K562 (cell line): ENCODE measurements around the gene ZCCHC8. TPM values are rescaled to one million over a fixed set of nuclear protein-coding genes. Genes with fewer than 3 reads are reported as not detected.

ENCODE experiments used
- ATAC-seq: fragments of 200-7000 bp; cut with Tn5 transposase; 3 replicates; pipeline ENCODE4 v1.9.1; 2020; ENCODE audit warnings: moderate library complexity
- BruUV-seq: library from RNA; stranded (reverse); fragments of 400-500 nt; replicated peaks from 2 replicates; lab custom pipeline; 2021; lab: Mats Ljungman, UMichigan
- CTCF ChIA-PET: fragments of 300-600 bp; formaldehyde crosslinking; extraction: SDS; loops from one replicate; lab custom pipeline; 2021; ENCODE audit warnings: low intra/inter-chr PET ratio; lab: Yijun Ruan, JAX
- POLR2A ChIA-PET: fragments of 300-600, 350-650 bp; sonication (Branson Sonifier 250); formaldehyde crosslinking; extraction: SDS; loops from one replicate; lab custom pipeline; 2021; ENCODE audit warnings: antibody characterized with exemption, inconsistent platforms; lab: Yijun Ruan, JAX
- DNase-seq, 4 experiments: peaks; one replicate each; pipeline versions ENCODE4 v3.0.0 to v3.0.0-alpha.2; 2011 to 2018; ENCODE audit warnings: low spot score in 3 of 4, mixed read lengths in 3 of 4; ENCODE audit errors: extremely low read depth in 1 of 4
- FAIRE-seq: peaks from 2 replicates; lab custom pipeline; 2011; peaks lifted over from hg19 to GRCh38; lab: Jason Lieb, UNC
- H2AFZ ChIP-seq: 2 replicates; pipeline ENCODE4 v1.6.0; 2011; ENCODE audit warnings: low read depth, low read length, control low read depth, inconsistent platforms
- H3K27ac ChIP-seq: fragments of 200-600 bp; 3 replicates; pipeline ENCODE4 v1.8.0; 2011; ENCODE audit warnings: low read depth, mild to moderate bottlenecking, control low read depth, inconsistent platforms, low read length, moderate library complexity, mixed read lengths; ENCODE audit errors: extremely low read depth
- H3K27me3 ChIP-seq, 2 experiments: fragments of 300-600 bp in 1 of 2; 2 replicates in 1 of 2; 3 replicates in 1 of 2; pipeline versions ENCODE4 v1.6.0 to v1.8.0; 2011; ENCODE audit warnings: inconsistent platforms in 2 of 2, low read length in 2 of 2, mild to moderate bottlenecking in 1 of 2, mixed read lengths in 1 of 2, moderate library complexity in 1 of 2; ENCODE audit not compliant: control insufficient read depth in 2 of 2, insufficient read depth in 2 of 2
- H3K36me3 ChIP-seq: fragments of 300-600 bp; 3 replicates; pipeline ENCODE4 v1.8.0; 2011; ENCODE audit warnings: mild to moderate bottlenecking, low read length, inconsistent platforms; ENCODE audit not compliant: control insufficient read depth, insufficient read depth
- H3K4me1 ChIP-seq, 2 experiments: fragments of 200-600 bp in 1 of 2; replicated peaks in 1 of 2; 2 replicates in 1 of 2; 3 replicates in 1 of 2; pipeline versions ENCODE4 v1.5.1 to v1.8.0; 2011; ENCODE audit warnings: inconsistent platforms in 2 of 2, low read length in 2 of 2, mild to moderate bottlenecking in 1 of 2, mixed read lengths in 1 of 2, moderate library complexity in 1 of 2; ENCODE audit not compliant: control insufficient read depth in 2 of 2, insufficient read depth in 2 of 2
- H3K4me2 ChIP-seq: 2 replicates; pipeline ENCODE4 v1.6.1; 2011; ENCODE audit warnings: low read length, control low read depth, inconsistent platforms, mixed read lengths; ENCODE audit not compliant: insufficient read depth
- H3K4me3 ChIP-seq: fragments of 200-600 bp; sonication (generic), shearing (Covaris generic); 2 replicates; pipeline ENCODE4 v1.5.1; 2016; ENCODE audit warnings: control low read depth, inconsistent platforms
- H3K79me2 ChIP-seq: fragments of 200-600 bp; 3 replicates; pipeline ENCODE4 v1.8.0; 2011; ENCODE audit warnings: low read length, inconsistent platforms; ENCODE audit not compliant: control insufficient read depth, insufficient read depth
- H3K9ac ChIP-seq, 2 experiments: 2 replicates each; pipeline versions ENCODE4 v1.6.0 to v1.6.1; 2011; ENCODE audit warnings: low read depth in 2 of 2, low read length in 2 of 2, control low read depth in 1 of 2, inconsistent platforms in 1 of 2, mild to moderate bottlenecking in 1 of 2, mixed read lengths in 1 of 2; ENCODE audit not compliant: insufficient read depth in 1 of 2
- H3K9me1 ChIP-seq: one replicate; pipeline ENCODE4 v1.6.0; 2011; ENCODE audit warnings: inconsistent platforms, mild to moderate bottlenecking, low read length, moderate library complexity; ENCODE audit not compliant: control insufficient read depth, insufficient read depth
- H3K9me3 ChIP-seq: replicated peaks from 2 replicates; pipeline ENCODE4 v1.5.1; 2011; ENCODE audit warnings: low read depth, low read length, inconsistent platforms; ENCODE audit not compliant: control insufficient read depth, insufficient read depth
- H4K20me1 ChIP-seq: replicated peaks from 2 replicates; pipeline ENCODE4 v1.6.1; 2011; ENCODE audit warnings: low read length, inconsistent platforms, mixed read lengths; ENCODE audit not compliant: control insufficient read depth, insufficient read depth
- RBM25 ChIP-seq: fragments of 200-400 bp; formaldehyde crosslinking; IDR thresholded peaks from 2 replicates; pipeline ENCODE4 v1.6.1; 2018; ENCODE audit warnings: low read length, low read depth, moderate library complexity; ENCODE audit not compliant: severe bottlenecking
- WGBS: fragments of 100-300 bp; shearing (Covaris generic); methylation state at CpG from one replicate; pipeline ENCODE4 v1.1.6; 2016; ENCODE audit warnings: low coverage, mixed read lengths; ENCODE audit not compliant: insufficient coverage; ENCODE audit errors: missing lambda C conversion rate; 5-methylcytosine and 5-hydroxymethylcytosine counted together
- in situ Hi-C: fragments of 300-500 bp; cut with MboI; formaldehyde crosslinking; loops from 4 replicates; pipeline ENCODE4 v1.15.0; 2018; ENCODE audit warnings: inconsistent platforms, mixed read lengths
- intact Hi-C: fragments of 100-400 bp; cut with micrococcal nuclease; formaldehyde crosslinking; loops from 2 replicates; pipeline ENCODE4 v1.14.2; 2022
- polyA plus RNA-seq, 8 experiments: library from polyadenylated mRNA; depleted of rRNA in 4 of 8; stranded (reverse) in 5 of 8; unstranded in 3 of 8; fragments of >200 nt; fragmentation: Nextera tagmentation in 2 of 8; fragmentation: Illumina TruSeq in 1 of 8; extraction: Ambion mirVana in 2 of 8; extraction: Trizol in 1 of 8; gene quantifications; 2 replicates each; pipeline versions ENCODE4 v1.2.1 to v1.2.3, GENCODE V29; 2011 to 2014; ENCODE audit warnings: inconsistent platforms in 1 of 8, missing spikeins in 1 of 8
- total RNA-seq, 7 experiments: library from RNA; depleted of rRNA in 6 of 7; stranded (reverse); fragments of >200 nt in 6 of 7; fragmentation: Illumina TruSeq in 2 of 7; extraction: Trizol in 2 of 7; gene quantifications; 2 replicates each; pipeline versions ENCODE4 v1.2.1 to v1.2.3, GENCODE V29; 2011 to 2021; ENCODE audit warnings: low replicate concordance in 1 of 7
- TF ChIP-seq, protein P1 (sequence below): fragments of 250-450 bp; sonication (Bioruptor Pico); IDR thresholded peaks from 2 replicates; pipeline ENCODE4 v1.4.0; 2020; ENCODE audit warnings: mild to moderate bottlenecking, moderate library complexity, borderline replicate concordance

ZCCHC8 gene
- total and polyA plus RNA-seq, 9 of the 15 experiments (the other 6 are each of a cell fraction or from before 2014, with no cell fraction given): 14.8 to 50.9 (median 34.1) TPM

DNA sequence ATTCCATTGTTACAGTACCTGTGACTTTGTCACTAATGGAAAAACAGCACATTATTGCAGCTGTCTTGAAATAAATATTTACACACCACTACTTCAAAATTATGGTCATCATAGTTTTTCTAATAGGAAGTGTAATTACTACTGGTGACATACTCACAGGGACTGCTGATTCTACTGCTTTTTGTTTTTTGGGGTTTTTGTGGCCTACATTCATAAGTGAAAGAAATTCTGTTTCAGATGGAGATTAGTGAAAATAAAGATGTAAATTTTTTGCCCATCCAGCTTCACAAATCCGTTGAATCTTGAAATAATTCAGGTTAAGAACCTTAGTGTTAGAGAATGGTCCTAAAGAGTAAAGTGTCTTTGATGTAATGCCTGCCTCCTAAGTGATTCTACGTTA, 43.8 kb upstream of the ZCCHC8 start:
- FAIRE-seq (no peak), ATAC-seq (no peak), DNase-seq (no peak)
- WGBS: 80% methylated on average over 2 of the region's 2 CpGs
- Histone ChIP-seq H3K9me1 (no peaks in the 10 kb centered on the region), H3K4me1 (no peaks in the 10 kb centered on the region), H3K27me3 (no peaks in the 10 kb centered on the region), H3K4me3 (no peak overlapping the region), H3K9ac (no peak overlapping the region), H3K79me2 (no peaks in the 10 kb centered on the region), H3K36me3 (peaks cover 75% of the 10 kb centered on the region), H3K9me3 (no peaks in the 10 kb centered on the region), H2AFZ (no peak overlapping the region), H4K20me1 (no peaks in the 10 kb centered on the region), H3K4me2 (no peak overlapping the region), H3K27ac (no peak overlapping the region)
- POLR2A ChIA-PET: interaction anchor here (1.4 kb wide), 3 partner anchors 9 to 21 kb away, joined by 3 to 4 read pairs (median 3); no protein-coding TSS in a partner anchor
- CTCF ChIA-PET: no interaction called here
- TF ChIP-seq RBM25: peak; percentile 87
- TF ChIP-seq, protein P1, sequence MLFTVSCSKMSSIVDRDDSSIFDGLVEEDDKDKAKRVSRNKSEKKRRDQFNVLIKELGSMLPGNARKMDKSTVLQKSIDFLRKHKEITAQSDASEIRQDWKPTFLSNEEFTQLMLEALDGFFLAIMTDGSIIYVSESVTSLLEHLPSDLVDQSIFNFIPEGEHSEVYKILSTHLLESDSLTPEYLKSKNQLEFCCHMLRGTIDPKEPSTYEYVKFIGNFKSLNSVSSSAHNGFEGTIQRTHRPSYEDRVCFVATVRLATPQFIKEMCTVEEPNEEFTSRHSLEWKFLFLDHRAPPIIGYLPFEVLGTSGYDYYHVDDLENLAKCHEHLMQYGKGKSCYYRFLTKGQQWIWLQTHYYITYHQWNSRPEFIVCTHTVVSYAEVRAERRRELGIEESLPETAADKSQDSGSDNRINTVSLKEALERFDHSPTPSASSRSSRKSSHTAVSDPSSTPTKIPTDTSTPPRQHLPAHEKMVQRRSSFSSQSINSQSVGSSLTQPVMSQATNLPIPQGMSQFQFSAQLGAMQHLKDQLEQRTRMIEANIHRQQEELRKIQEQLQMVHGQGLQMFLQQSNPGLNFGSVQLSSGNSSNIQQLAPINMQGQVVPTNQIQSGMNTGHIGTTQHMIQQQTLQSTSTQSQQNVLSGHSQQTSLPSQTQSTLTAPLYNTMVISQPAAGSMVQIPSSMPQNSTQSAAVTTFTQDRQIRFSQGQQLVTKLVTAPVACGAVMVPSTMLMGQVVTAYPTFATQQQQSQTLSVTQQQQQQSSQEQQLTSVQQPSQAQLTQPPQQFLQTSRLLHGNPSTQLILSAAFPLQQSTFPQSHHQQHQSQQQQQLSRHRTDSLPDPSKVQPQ: no peak
- in situ Hi-C loops: no loop called here
- intact Hi-C loops: no loop called here
- no TSS peak for BruUV-seq
